Measurements from ENCODE around the gene DRC1.

Gene DRC1

DNA sequence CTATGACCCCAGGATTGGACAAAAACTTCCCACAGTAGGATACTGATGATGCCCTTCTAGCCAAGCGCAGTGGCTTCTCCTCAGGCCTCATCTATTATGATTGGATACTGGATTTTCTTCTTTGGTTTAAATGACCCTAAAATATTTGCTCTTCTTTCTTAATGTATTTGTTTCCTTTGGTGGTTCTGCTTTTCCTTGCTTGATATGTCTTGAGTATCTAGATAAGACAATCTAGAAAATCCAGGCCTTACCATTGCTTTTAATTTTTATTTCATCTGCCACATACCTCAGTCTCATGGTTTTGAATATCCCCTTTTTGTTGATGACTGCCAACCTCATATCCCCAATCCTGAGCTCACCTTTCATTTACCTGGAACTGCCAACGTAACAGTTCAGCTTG, 40.6 kb downstream of the DRC1 start:
- no peak for DNase-seq (ENCODE audit: low read depth)
- TF ChIP-seq, protein P1, sequence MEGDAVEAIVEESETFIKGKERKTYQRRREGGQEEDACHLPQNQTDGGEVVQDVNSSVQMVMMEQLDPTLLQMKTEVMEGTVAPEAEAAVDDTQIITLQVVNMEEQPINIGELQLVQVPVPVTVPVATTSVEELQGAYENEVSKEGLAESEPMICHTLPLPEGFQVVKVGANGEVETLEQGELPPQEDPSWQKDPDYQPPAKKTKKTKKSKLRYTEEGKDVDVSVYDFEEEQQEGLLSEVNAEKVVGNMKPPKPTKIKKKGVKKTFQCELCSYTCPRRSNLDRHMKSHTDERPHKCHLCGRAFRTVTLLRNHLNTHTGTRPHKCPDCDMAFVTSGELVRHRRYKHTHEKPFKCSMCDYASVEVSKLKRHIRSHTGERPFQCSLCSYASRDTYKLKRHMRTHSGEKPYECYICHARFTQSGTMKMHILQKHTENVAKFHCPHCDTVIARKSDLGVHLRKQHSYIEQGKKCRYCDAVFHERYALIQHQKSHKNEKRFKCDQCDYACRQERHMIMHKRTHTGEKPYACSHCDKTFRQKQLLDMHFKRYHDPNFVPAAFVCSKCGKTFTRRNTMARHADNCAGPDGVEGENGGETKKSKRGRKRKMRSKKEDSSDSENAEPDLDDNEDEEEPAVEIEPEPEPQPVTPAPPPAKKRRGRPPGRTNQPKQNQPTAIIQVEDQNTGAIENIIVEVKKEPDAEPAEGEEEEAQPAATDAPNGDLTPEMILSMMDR (conservative IDR thresholded peaks at IDR 0.05; ENCODE audit: low read depth, low read length): no peak
- no peak overlapping the region for H3K4me3 ChIP-seq (ENCODE audit: low read depth, low read length)

DNA sequence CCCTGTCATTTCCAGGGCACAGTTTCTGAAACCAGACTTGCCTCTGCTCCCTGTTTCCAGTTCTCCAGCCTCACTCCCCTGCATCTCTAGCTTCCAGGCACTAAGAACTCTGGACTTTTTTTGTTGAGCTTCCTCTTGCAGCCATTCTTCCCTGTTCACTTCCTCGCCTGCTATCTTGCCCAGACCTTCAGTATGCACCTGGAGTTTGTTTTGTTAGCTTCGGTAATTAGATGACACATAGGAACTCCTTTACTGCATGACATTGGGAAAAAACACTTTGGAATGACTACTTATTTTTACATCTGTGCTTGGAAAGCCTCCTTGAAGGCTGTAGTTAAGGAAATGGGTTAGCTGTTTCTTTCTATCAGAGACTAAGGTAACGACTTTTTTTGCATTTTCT, 41.0 kb downstream of the DRC1 start:
- no peak overlapping the region for H3K4me3 ChIP-seq (ENCODE audit: low read depth, low read length)
- no peak for DNase-seq (ENCODE audit: low read depth)
- TF ChIP-seq, protein P1 (conservative IDR thresholded peaks at IDR 0.05; ENCODE audit: low read depth, low read length): no peak

DNA sequence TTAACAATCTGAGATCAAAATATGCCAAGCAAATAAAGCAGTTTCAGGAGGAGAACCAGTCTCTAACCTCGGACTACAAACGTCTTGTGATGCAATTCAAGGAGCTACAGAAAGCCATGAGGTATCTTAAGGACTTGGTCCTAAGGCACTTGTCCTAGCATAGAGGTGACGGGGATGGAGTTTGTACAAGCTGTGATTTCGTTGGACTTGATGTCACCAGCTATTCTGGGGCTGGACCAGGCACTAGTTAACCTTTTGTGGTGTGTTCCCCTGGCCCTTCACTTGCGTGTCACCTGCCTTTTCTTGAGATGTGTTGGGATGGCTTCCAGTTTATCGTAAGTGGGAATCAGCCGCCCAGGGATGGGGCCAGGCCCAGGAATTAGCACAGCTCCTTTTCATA, 42.5 kb downstream of the DRC1 start:
- no peak overlapping the region for H3K4me3 ChIP-seq (ENCODE audit: low read depth, low read length)
- TF ChIP-seq, protein P1 (conservative IDR thresholded peaks at IDR 0.05; ENCODE audit: low read depth, low read length): no peak
- DNase-seq (ENCODE audit: low read depth): no peak

DNA sequence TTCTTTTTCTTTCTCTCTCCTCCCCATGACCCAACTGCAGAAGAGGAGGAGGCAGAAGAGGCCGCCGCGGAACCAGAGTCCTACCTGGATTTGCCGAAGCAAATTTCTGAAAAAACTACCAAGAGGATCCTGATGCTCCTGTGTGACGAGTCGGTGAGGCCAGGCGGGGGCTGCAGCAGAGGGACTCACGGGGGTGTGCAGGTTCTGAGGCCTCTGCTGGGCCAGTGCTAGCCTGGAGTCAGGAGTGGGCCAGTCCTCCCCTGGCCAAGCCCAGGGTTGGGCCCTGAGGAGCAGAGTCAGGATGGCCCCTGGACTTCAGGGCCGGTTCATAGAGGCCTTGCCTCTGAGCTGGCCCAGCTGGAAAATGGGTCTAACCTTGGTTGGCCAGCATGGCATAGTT, 46.9 kb downstream of the DRC1 start:
- TF ChIP-seq, protein P1 (conservative IDR thresholded peaks at IDR 0.05; ENCODE audit: low read depth, low read length): no peak
- DNase-seq (ENCODE audit: low read depth): no peak
- no peak overlapping the region for H3K4me3 ChIP-seq (ENCODE audit: low read depth, low read length)

DNA sequence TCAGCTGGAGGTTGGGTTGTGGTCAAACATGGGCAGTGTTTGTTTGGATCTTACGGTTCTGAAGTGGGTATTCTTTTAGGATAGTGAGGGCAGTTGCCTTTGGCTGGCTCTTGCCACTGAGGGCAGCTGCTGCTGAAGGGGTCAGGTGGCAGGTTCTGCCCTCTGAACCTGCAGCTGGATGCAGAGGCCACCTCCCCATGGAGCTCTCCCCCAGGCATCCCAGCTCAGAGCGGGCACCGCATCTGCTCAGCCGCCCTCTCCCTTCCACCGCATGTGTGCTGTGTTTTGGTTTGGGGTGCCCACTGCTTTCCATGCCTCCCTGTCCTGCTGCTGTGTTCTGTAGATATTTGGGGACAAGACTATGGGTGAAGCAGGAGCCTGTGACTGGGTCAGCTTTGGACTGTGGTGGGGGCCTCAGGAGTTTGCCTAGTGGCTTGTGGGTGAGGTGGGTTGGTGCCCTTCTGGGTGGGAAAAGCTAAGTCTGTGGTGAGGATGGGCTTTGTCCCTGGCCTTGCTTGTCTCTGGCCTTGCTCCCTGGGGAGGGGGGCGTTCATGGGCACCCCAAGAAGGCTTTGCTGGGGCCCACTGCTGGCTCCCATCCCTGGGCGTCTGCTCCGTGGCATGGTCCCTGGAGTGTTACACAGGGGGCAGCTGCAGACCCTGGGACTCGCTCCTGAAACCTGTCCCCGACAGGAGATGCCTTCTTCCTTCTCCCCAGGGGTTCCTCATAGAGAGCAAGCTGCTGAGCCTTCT, 47.7 kb downstream of the DRC1 start:
- DNase-seq (ENCODE audit: low read depth): no peak
- no peak overlapping the region for H3K4me3 ChIP-seq (ENCODE audit: low read depth, low read length)
- TF ChIP-seq, protein P1 (conservative IDR thresholded peaks at IDR 0.05; ENCODE audit: low read depth, low read length): no peak

DNA sequence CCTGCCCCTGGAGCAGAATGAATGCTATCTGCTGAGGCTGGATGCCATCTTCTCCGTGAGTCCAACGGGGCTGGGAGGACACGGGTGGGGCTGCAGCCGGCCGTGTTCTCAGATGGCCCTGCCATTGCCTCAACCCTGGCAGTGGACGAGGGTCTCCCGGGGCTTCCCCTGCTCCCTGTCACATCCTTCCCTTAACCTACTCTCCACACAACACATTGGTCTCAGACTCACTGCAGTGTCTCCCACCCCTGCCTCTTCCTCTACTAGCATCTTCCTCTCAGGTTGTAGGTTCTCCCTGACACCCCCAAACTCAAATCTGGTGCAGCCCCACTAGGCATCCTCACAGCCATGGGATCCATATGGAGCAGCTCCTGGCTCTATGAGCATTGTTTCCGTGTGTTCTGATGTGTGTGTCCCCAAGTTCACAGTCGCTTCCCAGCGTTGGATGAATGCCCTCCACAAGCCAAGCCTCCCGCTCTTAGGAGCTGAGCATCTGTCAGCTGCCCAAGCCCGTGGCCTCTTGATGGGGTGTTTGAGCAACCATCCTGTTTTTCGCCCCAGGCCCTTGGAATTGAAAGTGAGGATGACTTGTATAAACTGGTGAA, 48.4 kb downstream of the DRC1 start:
- no peak for DNase-seq (ENCODE audit: low read depth)
- TF ChIP-seq, protein P1 (conservative IDR thresholded peaks at IDR 0.05; ENCODE audit: low read depth, low read length): no peak
- no peak overlapping the region for H3K4me3 ChIP-seq (ENCODE audit: low read depth, low read length)

DNA sequence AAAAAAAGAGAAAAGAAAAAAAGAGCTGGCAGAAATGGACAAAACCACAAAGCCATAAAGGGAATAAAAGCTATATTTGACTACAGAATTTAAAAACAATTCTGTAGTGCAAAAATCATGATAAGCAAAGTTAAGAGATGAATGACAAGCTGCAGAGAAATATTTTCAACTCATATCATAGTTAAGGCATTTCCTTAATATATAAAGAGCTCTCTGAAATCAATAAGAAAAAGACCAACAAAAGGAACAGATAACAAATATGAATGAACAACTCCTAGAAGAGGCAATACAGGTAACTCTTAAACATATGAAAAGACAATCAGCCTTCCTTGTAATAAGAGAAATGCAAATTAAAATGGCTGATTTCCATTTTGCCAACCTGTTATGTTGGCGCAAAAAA, 50.0 kb downstream of the DRC1 start:
- TF ChIP-seq, protein P1 (conservative IDR thresholded peaks at IDR 0.05; ENCODE audit: low read depth, low read length): no peak
- H3K4me3 ChIP-seq (ENCODE audit: low read depth, low read length): no peak overlapping the region
- DNase-seq (ENCODE audit: low read depth): no peak
